Brain microvascular endothelial cell (primary cell): ENCODE data around the gene KDELR3.

Experiments used
- DNase-seq: peaks from one replicate; pipeline ENCODE4 v3.0.0-alpha.2; 2020
- H3K27ac ChIP-seq: fragments of 250-450 bp; sonication (Bioruptor Pico); 2 replicates; pipeline ENCODE4 v1.5.1; 2020; ENCODE audit warnings: mild to moderate bottlenecking, moderate library complexity
- H3K27me3 ChIP-seq: fragments of 250-450 bp; sonication (Bioruptor Pico); replicated peaks from 2 replicates; pipeline ENCODE4 v1.5.1; 2020; ENCODE audit warnings: mild to moderate bottlenecking
- H3K36me3 ChIP-seq: fragments of 250-450 bp; sonication (Bioruptor Pico); replicated peaks from 2 replicates; pipeline ENCODE4 v1.5.1; 2020; ENCODE audit warnings: mild to moderate bottlenecking
- H3K4me3 ChIP-seq: 2 replicates; pipeline ENCODE4 v1.5.1; 2011; ENCODE audit warnings: low read depth, mild to moderate bottlenecking, control low read depth, low read length, moderate library complexity
- CTCF ChIP-seq: IDR thresholded peaks from 2 replicates; pipeline ENCODE4 v1.5.1; 2011; ENCODE audit warnings: low read depth, mild to moderate bottlenecking, moderate library complexity, low read length, control low read depth, inconsistent platforms; ENCODE audit errors: missing control alignments
- in situ Hi-C: cut with HindIII; loops from 2 replicates; pipeline ENCODE4 v1.10.0; 2017; ENCODE audit warnings: low sequenced_read_pairs, low pct_ligation_motif_present

KDELR3 gene

DNA sequence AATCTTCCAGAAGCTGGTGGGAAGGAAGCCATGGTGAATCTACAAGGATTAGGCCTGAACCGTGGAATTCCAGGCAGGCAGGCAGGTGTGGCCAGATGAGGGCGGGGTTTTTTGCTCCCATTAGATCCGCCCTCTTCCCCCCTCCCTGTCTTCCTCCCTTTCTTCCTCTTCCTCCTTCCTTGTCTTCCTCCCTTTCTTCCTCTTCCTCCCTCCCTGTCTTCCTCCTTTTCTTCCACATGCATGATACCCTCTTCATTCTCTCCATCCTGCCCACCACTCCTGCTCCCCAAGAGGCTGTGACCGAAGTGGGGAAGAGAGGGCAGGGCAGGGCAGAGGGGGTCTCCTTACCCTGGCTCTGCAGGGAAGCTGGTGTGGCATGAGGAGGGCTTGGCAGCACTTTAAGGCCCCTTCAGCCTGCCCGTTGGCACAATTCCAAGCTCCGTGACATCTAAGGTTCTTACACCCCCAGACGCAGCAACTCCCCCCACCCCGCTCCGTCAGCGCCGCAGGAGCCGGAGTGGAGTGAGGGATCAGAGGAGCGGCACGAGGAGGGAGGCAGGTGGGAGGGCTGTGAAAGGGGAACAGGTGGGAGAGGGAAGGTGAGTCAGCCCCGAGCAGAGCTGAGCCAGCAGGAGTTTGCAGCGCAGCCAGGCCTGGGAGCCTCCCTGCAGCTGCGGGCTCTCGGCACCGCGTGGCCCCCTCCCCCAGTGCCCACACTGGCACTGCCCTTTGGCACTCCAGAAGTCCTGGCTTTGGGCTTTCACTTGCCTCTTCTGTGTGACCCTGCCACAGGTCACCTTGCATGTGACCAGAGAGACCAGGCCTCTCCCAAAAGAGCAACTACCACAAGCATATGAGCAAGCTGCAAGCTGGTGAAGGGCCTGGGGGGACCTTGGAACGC is 45.0 kb upstream of the KDELR3 start:
- no peaks in the 10 kb centered on the region for H3K36me3 ChIP-seq
- H3K27ac ChIP-seq, result no peak overlapping the region
- no peak for TF ChIP-seq CTCF
- H3K27me3 ChIP-seq, result no peaks in the 10 kb centered on the region
- in situ Hi-C loops, result no loop called here
- DNase-seq, result no peak
- no peak overlapping the region for H3K4me3 ChIP-seq

GRCh38 chr22:38423512-38424503 is 44.1 kb upstream of the KDELR3 start:
- in situ Hi-C loops, result no loop called here
- Histone ChIP-seq H3K36me3 (no peaks in the 10 kb centered on the region), H3K27me3 (no peaks in the 10 kb centered on the region), H3K27ac (no peak overlapping the region), H3K4me3 (no peak overlapping the region)
- DNase-seq, result no peak
- no peak for TF ChIP-seq CTCF

GRCh38 chr22:38424525-38425080 is 43.3 kb upstream of the KDELR3 start:
- in situ Hi-C loops, result no loop called here
- no peak for TF ChIP-seq CTCF

GRCh38 chr22:38426628-38427027 is 41.3 kb upstream of the KDELR3 start:
- no peaks in the 10 kb centered on the region for H3K27me3 ChIP-seq

More at GRCh38 chr22:38424525-38425080, 43.3 kb upstream of the KDELR3 start:
- Histone ChIP-seq H3K4me3 (no peak overlapping the region), H3K36me3 (no peaks in the 10 kb centered on the region), H3K27me3 (no peaks in the 10 kb centered on the region), H3K27ac (no peak overlapping the region)
- DNase-seq, result no peak

GRCh38 chr22:38427465-38427864 is 40.4 kb upstream of the KDELR3 start:
- in situ Hi-C loops, result no loop called here
- Histone ChIP-seq H3K27ac (no peak overlapping the region), H3K36me3 (no peaks in the 10 kb centered on the region), H3K4me3 (no peak overlapping the region), H3K27me3 (no peaks in the 10 kb centered on the region)
- TF ChIP-seq CTCF, result no peak
- DNase-seq, result no peak

More at GRCh38 chr22:38426628-38427027, 41.3 kb upstream of the KDELR3 start:
- no peak for TF ChIP-seq CTCF
- no peak for DNase-seq
- no peak overlapping the region for H3K4me3 ChIP-seq
- no peak overlapping the region for H3K27ac ChIP-seq
- in situ Hi-C loops, result no loop called here
- no peaks in the 10 kb centered on the region for H3K36me3 ChIP-seq
